Stimulated activated CD4-positive, alpha-beta T cell treated with anti-CD3 and anti-CD28 coated beads, Interleukin-12 subunit alpha, Interleukin-12 subunit beta, amount 100 ng/mL, for 48 hours (primary cell): Measurements from ENCODE around the gene ABCC2.
"Not testable (repeated sequence)": the region's sequence is repeated elsewhere in the genome, so short reads cannot be mapped to it uniquely, and the experiment has no call there.

Experiments used
- DNase-seq, 3 donors: peaks; one replicate each; pipeline ENCODE4 v3.0.0-alpha.2; 2020; ENCODE audit warnings: low read depth in 2 of 3, low spot score in 1 of 3

ABCC2 gene

DNA sequence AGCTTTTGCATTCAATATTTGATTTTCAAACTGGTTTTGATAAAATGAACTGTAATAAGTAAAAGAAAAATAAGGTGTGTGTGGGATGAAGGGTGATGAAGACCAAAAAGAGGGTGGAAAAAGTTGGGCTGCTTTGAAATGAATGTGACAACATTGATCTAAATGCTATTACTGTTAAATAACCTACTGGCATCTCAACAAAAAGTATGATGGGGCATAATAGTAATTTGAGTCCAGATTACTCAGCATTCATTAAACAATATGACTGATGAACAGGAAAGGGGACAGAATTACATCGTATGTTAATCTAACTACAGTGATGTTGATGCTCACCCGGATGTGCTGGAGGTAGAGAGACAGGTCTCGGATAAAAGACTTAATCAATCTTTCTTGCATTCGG is 112.2 kb downstream of the ABCC2 start:
- DNase-seq: no peak

DNA sequence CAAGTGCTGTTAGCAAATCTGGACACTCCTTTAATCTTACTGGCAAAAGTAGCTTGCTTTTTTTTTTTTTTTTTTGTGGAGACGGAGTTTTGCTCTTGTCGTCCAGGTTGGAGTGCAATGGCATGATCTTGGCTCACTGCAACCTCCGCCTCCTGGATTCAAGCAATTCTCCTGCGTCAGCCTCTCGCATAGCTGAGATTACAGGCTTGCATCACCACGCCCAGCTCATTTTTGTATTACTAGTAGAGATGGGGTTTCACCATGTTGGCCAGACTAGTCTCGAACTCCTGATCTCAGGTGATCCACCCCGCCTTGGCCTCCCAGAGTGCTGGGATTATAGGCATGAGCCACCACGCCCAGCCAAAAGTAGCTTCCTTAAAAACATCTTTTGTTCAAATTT is 112.6 kb downstream of the ABCC2 start:
- DNase-seq: not testable (repeated sequence)

DNA sequence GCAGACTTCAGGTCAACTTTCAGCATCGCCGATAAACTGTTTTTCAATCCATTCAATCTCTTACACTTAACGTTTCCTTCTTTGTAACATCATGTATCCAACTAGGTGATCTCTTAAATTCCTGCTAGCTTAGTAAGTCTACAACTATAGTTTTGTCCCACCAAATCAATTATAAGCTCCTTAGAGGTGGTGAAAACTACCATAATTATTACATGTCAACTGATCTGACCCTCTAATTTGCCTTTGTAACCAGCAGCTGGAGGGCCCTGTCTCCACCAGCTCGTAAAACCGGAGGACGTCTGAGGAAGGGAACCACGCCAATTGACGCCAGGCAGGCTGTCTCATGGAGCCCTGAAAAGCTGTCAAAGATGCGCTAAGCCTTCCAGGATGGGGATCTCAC is 113.4 kb downstream of the ABCC2 start:
- DNase-seq: no peak
